DOHH2 (cell line): Measurements from ENCODE around the gene MYOZ3.

Experiments used
- H3F3A ChIP-seq: fragments of 200-600 bp; sonication (generic), shearing (Covaris generic); 2 replicates; pipeline ENCODE4 v1.6.0; 2016; ENCODE audit warnings: antibody characterized with exemption, mild to moderate bottlenecking; ENCODE audit not compliant: control insufficient read depth, insufficient read depth
- H3K27ac ChIP-seq: fragments of 200-600 bp; sonication (generic); 2 replicates; pipeline ENCODE4 v1.5.1; 2014; ENCODE audit warnings: low read depth, mild to moderate bottlenecking, low read length, moderate library complexity
- H3K27me3 ChIP-seq: fragments of 200-600 bp; sonication (generic); 2 replicates; pipeline ENCODE4 v1.6.1; 2014; ENCODE audit warnings: mild to moderate bottlenecking, low read length, mixed read lengths; ENCODE audit not compliant: control insufficient read depth
- H3K36me3 ChIP-seq: fragments of 200-600 bp; sonication (generic); 2 replicates; pipeline ENCODE4 v1.6.1; 2014; ENCODE audit warnings: mild to moderate bottlenecking, low read length, moderate library complexity, mixed read lengths; ENCODE audit not compliant: control insufficient read depth
- H3K4me1 ChIP-seq: fragments of 200-600 bp; sonication (generic); 2 replicates; pipeline ENCODE4 v1.6.1; 2014; ENCODE audit warnings: mild to moderate bottlenecking, low read length, mixed read lengths; ENCODE audit not compliant: control insufficient read depth
- H3K4me2 ChIP-seq: fragments of 200-600 bp; sonication (generic); 2 replicates; pipeline ENCODE4 v1.6.0; 2014; ENCODE audit warnings: mild to moderate bottlenecking, low read length, moderate library complexity
- H3K4me3 ChIP-seq: fragments of 200-600 bp; sonication (generic); 2 replicates; pipeline ENCODE4 v1.5.1; 2014; ENCODE audit warnings: mild to moderate bottlenecking, low read length, mixed read lengths
- H3K79me2 ChIP-seq: fragments of 200-600 bp; sonication (generic); 2 replicates; pipeline ENCODE4 v1.6.1; 2014; ENCODE audit warnings: mild to moderate bottlenecking, low read length, mixed read lengths; ENCODE audit not compliant: control insufficient read depth
- H3K9me2 ChIP-seq: fragments of 200-600 bp; sonication (generic); replicated peaks from 2 replicates; pipeline ENCODE4 v1.6.1; 2014; ENCODE audit warnings: mild to moderate bottlenecking, low read length, mixed read lengths; ENCODE audit not compliant: control insufficient read depth
- H3K9me3 ChIP-seq: fragments of 200-600 bp; sonication (generic); 2 replicates; pipeline ENCODE4 v1.6.1; 2014; ENCODE audit warnings: antibody characterized with exemption, low read length, mixed read lengths; ENCODE audit not compliant: control insufficient read depth, insufficient read depth
- H4K20me1 ChIP-seq: fragments of 200-600 bp; sonication (generic); 2 replicates; pipeline ENCODE4 v1.6.0; 2014; ENCODE audit warnings: low read depth, mild to moderate bottlenecking, antibody characterized with exemption, low read length, moderate library complexity; ENCODE audit not compliant: control insufficient read depth, insufficient read depth
- CTCF ChIP-seq: fragments of 200-600 bp; sonication (generic); IDR thresholded peaks from one replicate; pipeline ENCODE4 v1.5.1; 2014; ENCODE audit warnings: antibody characterized with exemption, mild to moderate bottlenecking, low read depth, low read length; ENCODE audit not compliant: poor library complexity, severe bottlenecking
- EZH2phosphoT487 ChIP-seq: fragments of 200-600 bp; sonication (generic); IDR thresholded peaks from 2 replicates; pipeline ENCODE4 v1.6.1; 2017; ENCODE audit warnings: borderline replicate concordance, mild to moderate bottlenecking, antibody characterized with exemption, low read length, moderate library complexity, mixed read lengths

The MYOZ3 gene

GRCh38 chr5:150674341-150674821, 13.3 kb downstream of the MYOZ3 start:
- Histone ChIP-seq H4K20me1 (no peaks in the 10 kb centered on the region), H3F3A (no peaks in the 10 kb centered on the region), H3K27me3 (peaks cover 30% of the 10 kb centered on the region), H3K4me1 (no peaks in the 10 kb centered on the region), H3K27ac (no peak overlapping the region), H3K9me2 (no peaks in the 10 kb centered on the region), H3K36me3 (no peaks in the 10 kb centered on the region), H3K9me3 (no peaks in the 10 kb centered on the region), H3K79me2 (no peaks in the 10 kb centered on the region), H3K4me2 (no peak overlapping the region), H3K4me3 (no peak overlapping the region)
- TF ChIP-seq CTCF: no peak
- no peak for TF ChIP-seq EZH2phosphoT487

- TF ChIP-seq EZH2phosphoT487 (no peak), CTCF (no peak)
- Histone ChIP-seq H4K20me1 (no peaks in the 10 kb centered on the region), H3K79me2 (no peaks in the 10 kb centered on the region), H3K9me3 (no peaks in the 10 kb centered on the region), H3K4me3 (no peak overlapping the region), H3F3A (no peaks in the 10 kb centered on the region), H3K27me3 (peaks cover 29% of the 10 kb centered on the region), H3K36me3 (no peaks in the 10 kb centered on the region), H3K4me2 (no peak overlapping the region), H3K4me1 (no peaks in the 10 kb centered on the region), H3K27ac (no peak overlapping the region), H3K9me2 (no peaks in the 10 kb centered on the region)
These were observed 14.0 kb downstream of the MYOZ3 start for GRCh38 chr5:150675069-150675468.

GRCh38 chr5:150676578-150676977, 15.5 kb downstream of the MYOZ3 start:
- no peak for TF ChIP-seq EZH2phosphoT487
- TF ChIP-seq CTCF: no peak
- Histone ChIP-seq H3K4me2 (no peak overlapping the region), H3K9me3 (no peaks in the 10 kb centered on the region), H3K4me1 (no peaks in the 10 kb centered on the region), H3K4me3 (no peak overlapping the region), H4K20me1 (no peaks in the 10 kb centered on the region), H3K79me2 (no peaks in the 10 kb centered on the region), H3F3A (no peaks in the 10 kb centered on the region), H3K27ac (no peak overlapping the region), H3K27me3 (peaks cover 14% of the 10 kb centered on the region), H3K9me2 (no peaks in the 10 kb centered on the region), H3K36me3 (no peaks in the 10 kb centered on the region)

- peaks cover 6% of the 10 kb centered on the region for H3F3A ChIP-seq
- no peak overlapping the region for H3K4me3 ChIP-seq
- H3K9me3 ChIP-seq: no peaks in the 10 kb centered on the region
- no peak overlapping the region for H3K4me2 ChIP-seq
- no peaks in the 10 kb centered on the region for H4K20me1 ChIP-seq
- H3K4me1 ChIP-seq: no peaks in the 10 kb centered on the region
- no peak overlapping the region for H3K27ac ChIP-seq
- H3K79me2 ChIP-seq: no peaks in the 10 kb centered on the region
- no peak for TF ChIP-seq EZH2phosphoT487
- no peak for TF ChIP-seq CTCF
- no peaks in the 10 kb centered on the region for H3K9me2 ChIP-seq
- H3K36me3 ChIP-seq: peaks cover 36% of the 10 kb centered on the region
- H3K27me3 ChIP-seq: no peaks in the 10 kb centered on the region
These were observed 28.1 kb downstream of the MYOZ3 start for GRCh38 chr5:150689120-150689519.
